ENCODE data around the gene ADAM12. TPM values are rescaled to one million over a fixed set of nuclear protein-coding genes. Genes with fewer than 3 reads are reported as not detected.

ADAM12 gene
- total and polyA plus RNA-seq, 10 of the 15 experiments (the other 5 are each of a cell fraction or from before 2014, with no cell fraction given), result under 0.01 to 0.62 (median 0.04) TPM; not detected in 5

GRCh38 chr10:126235979-126236851 lies 152.1 kb downstream of the ADAM12 start:
- Histone ChIP-seq H3K27me3 (replicated peaks in 1 of 2; ENCODE audit: control insufficient read depth in 2 of 2, insufficient read depth in 2 of 2, low read length in 1 of 2) (no peaks in the 10 kb centered on the region), H3K36me3 (ENCODE audit: control insufficient read depth in 2 of 2, insufficient read depth in 2 of 2, low read length in 1 of 2) (no peaks in the 10 kb centered on the region), H3K79me2 (ENCODE audit: control insufficient read depth, insufficient read depth, low read length) (no peaks in the 10 kb centered on the region), H2AFZ (ENCODE audit: control insufficient read depth, low read depth, low read length) (no peak overlapping the region), H3K9ac (ENCODE audit: control insufficient read depth, insufficient read depth, low read length) (no peak overlapping the region), H3K4me1 (ENCODE audit: control insufficient read depth, insufficient read depth, low read length) (no peaks in the 10 kb centered on the region), H4K20me1 (ENCODE audit: control insufficient read depth, insufficient read depth) (no peaks in the 10 kb centered on the region), H3K27ac (ENCODE audit: control insufficient read depth, insufficient read depth) (no peak overlapping the region), H3K4me3 (no peak overlapping the region), H3K4me2 (ENCODE audit: control insufficient read depth, insufficient read depth) (no peak overlapping the region), H3K9me3 (replicated peaks; ENCODE audit: control insufficient read depth, insufficient read depth, low read length) (no peaks in the 10 kb centered on the region)
- ChIA-PET SMC1A (ENCODE audit: uncharacterized antibody, unreplicated experiment) (no interaction called here), RAD21 (ENCODE audit: unreplicated experiment) (no interaction called here), POLR2A (no interaction called here), CTCF (no interaction called here)
- in situ Hi-C loops (cut with MboI), result no loop called here
- DNase-seq (ENCODE audit: low read depth, low spot score), result no peak
- TF ChIP-seq SRF (IDR thresholded peaks at IDR 0.05; ENCODE audit: low read depth in 2 of 2, low read length in 2 of 2) (no peak), TAF1 (IDR thresholded peaks at IDR 0.05; ENCODE audit: borderline replicate concordance, low read depth, low read length) (no peak), NFXL1 (IDR thresholded peaks at IDR 0.05; ENCODE audit: borderline replicate concordance) (peak; percentile 67; the same call in 1 of the 2 replicates)
- intact Hi-C loops (cut with micrococcal nuclease; ENCODE audit: unreplicated experiment), result no loop called here
- no TSS peak for BruUV-seq (replicated peaks)
- FAIRE-seq, result no peak
- WGBS (ENCODE audit: insufficient coverage, insufficient replicate concordance, low lambda C conversion rate, missing lambda C conversion rate), result 35% methylated on average over 12 of the region's 12 CpGs
- no peak for ATAC-seq

- Histone ChIP-seq H3K9ac (ENCODE audit: control insufficient read depth, insufficient read depth, low read length) (no peak overlapping the region), H3K27me3 (replicated peaks in 1 of 2; ENCODE audit: control insufficient read depth in 2 of 2, insufficient read depth in 2 of 2, low read length in 1 of 2) (no peaks in the 10 kb centered on the region), H3K27ac (ENCODE audit: control insufficient read depth, insufficient read depth) (no peak overlapping the region), H4K20me1 (ENCODE audit: control insufficient read depth, insufficient read depth) (no peaks in the 10 kb centered on the region), H3K36me3 (ENCODE audit: control insufficient read depth in 2 of 2, insufficient read depth in 2 of 2, low read length in 1 of 2) (no peaks in the 10 kb centered on the region), H3K9me3 (replicated peaks; ENCODE audit: control insufficient read depth, insufficient read depth, low read length) (no peaks in the 10 kb centered on the region), H3K4me1 (ENCODE audit: control insufficient read depth, insufficient read depth, low read length) (no peaks in the 10 kb centered on the region), H3K79me2 (ENCODE audit: control insufficient read depth, insufficient read depth, low read length) (no peaks in the 10 kb centered on the region), H3K4me3 (no peak overlapping the region), H3K4me2 (ENCODE audit: control insufficient read depth, insufficient read depth) (no peak overlapping the region), H2AFZ (ENCODE audit: control insufficient read depth, low read depth, low read length) (no peak overlapping the region)
- intact Hi-C loops (cut with micrococcal nuclease; ENCODE audit: unreplicated experiment) (no loop called here), in situ Hi-C loops (cut with MboI) (no loop called here)
- ATAC-seq (no peak), DNase-seq (ENCODE audit: low read depth, low spot score) (no peak), FAIRE-seq (no peak)
- WGBS (ENCODE audit: insufficient coverage, insufficient replicate concordance, low lambda C conversion rate, missing lambda C conversion rate), result 39% methylated on average over 21 of the region's 25 CpGs
- ChIA-PET POLR2A (no interaction called here), SMC1A (ENCODE audit: uncharacterized antibody, unreplicated experiment) (no interaction called here), RAD21 (ENCODE audit: unreplicated experiment) (no interaction called here), CTCF (no interaction called here)
- BruUV-seq (replicated peaks), result no TSS peak
- no peak for TF ChIP-seq ATF3 (IDR thresholded peaks at IDR 0.05; ENCODE audit: borderline replicate concordance, extremely low read depth, low read depth, low read length)
- TF ChIP-seq ZNF622 (IDR thresholded peaks at IDR 0.05), result no peak
- no peak for TF ChIP-seq MXI1 (IDR thresholded peaks at IDR 0.05; ENCODE audit: low read depth, low read length)
- TF ChIP-seq FOXM1 (IDR thresholded peaks at IDR 0.05; ENCODE audit: low read depth, low read length), result no peak
- TF ChIP-seq EED (IDR thresholded peaks at IDR 0.05; ENCODE audit: low read depth), result no peak
- TF ChIP-seq JUNB (IDR thresholded peaks at IDR 0.05), result no peak
- no peak for TF ChIP-seq CTCF (IDR thresholded peaks at IDR 0.05 in 2 of 3, conservative IDR thresholded peaks at IDR 0.05 in 1 of 3; ENCODE audit: control insufficient read depth in 2 of 3, extremely low read depth in 1 of 3, insufficient read depth in 1 of 3, low read depth in 3 of 3, low read length in 3 of 3)
- no peak for TF ChIP-seq ATF7 (IDR thresholded peaks at IDR 0.05; ENCODE audit: low read depth)
Measured at GRCh38 chr10:126235091-126235978, 152.9 kb downstream of the ADAM12 start.

Measured in GM12878 (cell line).